Measurements from ENCODE around the gene IFNA21.
"Not testable (repeated sequence)": the region's sequence is repeated elsewhere in the genome, so short reads cannot be mapped to it uniquely, and the experiment has no call there.

Gene IFNA21

DNA sequence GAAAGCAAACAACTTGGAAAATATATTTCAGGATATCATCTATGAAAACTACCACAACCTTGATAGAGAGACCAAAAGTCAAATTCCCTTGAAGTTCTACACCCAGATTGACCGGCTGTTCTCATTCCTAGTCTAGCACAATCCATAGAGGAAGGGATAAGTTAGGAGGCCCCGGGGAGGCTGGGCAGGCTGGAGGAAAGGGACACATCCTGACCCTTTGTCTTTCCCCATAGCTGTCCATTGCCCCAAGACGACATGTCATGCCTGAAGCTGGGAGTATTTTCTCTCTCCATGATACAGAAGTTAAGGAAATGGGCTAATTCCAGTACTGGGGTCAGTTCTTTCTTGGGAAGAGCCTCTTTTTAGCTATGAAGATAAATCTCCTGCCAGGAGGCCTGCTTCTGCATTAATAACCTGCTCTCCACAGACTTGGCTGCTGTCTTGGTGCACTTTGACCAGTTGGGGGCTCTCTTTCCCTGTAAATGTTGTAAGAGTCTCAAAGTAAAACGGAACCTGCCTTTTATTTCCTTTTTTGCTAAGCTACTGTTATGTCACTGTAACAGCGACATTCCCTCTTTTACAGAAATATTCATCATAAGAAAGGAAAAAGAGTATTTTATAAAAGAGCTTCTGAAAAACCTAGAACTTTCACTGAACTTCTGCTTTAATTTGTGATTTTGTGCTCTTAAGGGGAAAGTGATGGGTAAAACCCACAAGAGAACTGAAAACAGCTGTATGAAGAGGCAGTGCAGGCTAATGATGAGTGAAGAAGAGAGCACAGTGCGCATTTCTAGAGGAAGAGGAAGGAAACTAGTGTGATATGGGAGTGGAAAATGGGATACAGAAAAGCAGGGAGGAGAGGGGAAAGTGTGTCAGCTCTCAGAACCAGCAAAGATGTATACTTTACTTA, 28.7 kb upstream of the IFNA21 start:
- peak; percentile 63 for TF ChIP-seq CTCF (IDR thresholded peaks at IDR 0.05)
- not testable (repeated sequence) for H3K27me3 ChIP-seq; H3K9me3 ChIP-seq; H3K36me3 ChIP-seq; H3K4me1 ChIP-seq (ENCODE audit: control insufficient read depth in 1 of 2, insufficient read depth in 1 of 2, low read depth in 1 of 2, low read length in 1 of 2); H3K4me3 ChIP-seq (ENCODE audit: low read depth in 1 of 2, low read length in 1 of 2)
- peak overlapping the region; percentile 53 for H3K27ac ChIP-seq

- not testable (repeated sequence) for H3K9me3 ChIP-seq; H3K27me3 ChIP-seq; H3K4me3 ChIP-seq (ENCODE audit: low read depth in 1 of 2, low read length in 1 of 2); H3K27ac ChIP-seq; H3K4me1 ChIP-seq (ENCODE audit: control insufficient read depth in 1 of 2, insufficient read depth in 1 of 2, low read depth in 1 of 2, low read length in 1 of 2); H3K36me3 ChIP-seq
These were observed 21.0 kb upstream of the IFNA21 start, which contains the start of gene IFNA4 for GRCh38 chr9:21187487-21187886. Gene IFNA4 (minus strand): TSS chr9:21187587. CDS start chr9:21187531, 56 bp downstream.

DNA sequence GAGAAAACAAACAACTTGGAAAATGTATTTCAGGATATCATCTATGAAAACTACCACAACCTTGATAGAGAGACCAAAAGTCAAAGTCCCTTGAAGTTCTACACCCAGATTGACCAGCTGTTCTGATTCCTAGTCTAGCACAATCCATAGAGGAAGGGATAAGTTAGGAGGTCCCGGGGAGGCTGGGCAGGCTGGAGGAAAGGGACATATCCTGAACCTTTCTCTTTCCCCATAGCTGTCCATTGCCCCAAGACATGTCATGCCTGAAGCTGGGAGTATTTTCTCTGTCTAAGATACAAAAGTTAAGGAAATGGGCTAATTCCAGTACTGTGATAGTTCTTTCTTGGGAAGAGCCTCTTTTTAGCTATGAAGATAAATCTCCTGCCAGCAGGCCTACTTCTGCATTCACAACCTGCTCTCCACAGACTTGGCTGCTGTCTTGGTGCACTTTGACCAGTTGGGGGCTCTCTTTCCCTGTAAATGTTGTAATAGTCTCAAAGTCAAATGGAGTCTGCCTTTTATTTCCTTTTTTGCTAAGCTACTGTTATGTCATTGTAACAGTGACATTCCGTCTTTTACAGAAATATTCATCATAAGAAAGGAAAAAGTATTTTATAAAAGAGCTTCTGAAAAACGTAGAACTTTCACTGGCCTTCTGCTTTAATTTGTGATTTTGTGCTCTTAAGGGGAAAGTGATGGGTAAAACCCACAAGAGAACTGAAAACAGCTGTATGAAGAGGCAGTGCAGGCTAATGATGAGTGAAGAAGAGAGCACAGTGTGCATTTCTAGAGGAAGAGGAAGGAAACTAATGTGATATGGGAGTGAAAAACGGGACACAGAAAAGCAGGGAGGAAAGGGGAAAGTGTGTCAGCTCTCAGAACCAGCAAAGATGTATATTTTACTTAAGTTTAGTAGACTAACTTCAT, 16.6 kb upstream of the IFNA21 start:
- H3K27me3 ChIP-seq; H3K4me1 ChIP-seq (ENCODE audit: control insufficient read depth in 1 of 2, insufficient read depth in 1 of 2, low read depth in 1 of 2, low read length in 1 of 2); H3K36me3 ChIP-seq; H3K27ac ChIP-seq; H3K4me3 ChIP-seq (ENCODE audit: low read depth in 1 of 2, low read length in 1 of 2); H3K9me3 ChIP-seq: not testable (repeated sequence)
- peak; percentile 35 for TF ChIP-seq CTCF (IDR thresholded peaks at IDR 0.05)

DNA sequence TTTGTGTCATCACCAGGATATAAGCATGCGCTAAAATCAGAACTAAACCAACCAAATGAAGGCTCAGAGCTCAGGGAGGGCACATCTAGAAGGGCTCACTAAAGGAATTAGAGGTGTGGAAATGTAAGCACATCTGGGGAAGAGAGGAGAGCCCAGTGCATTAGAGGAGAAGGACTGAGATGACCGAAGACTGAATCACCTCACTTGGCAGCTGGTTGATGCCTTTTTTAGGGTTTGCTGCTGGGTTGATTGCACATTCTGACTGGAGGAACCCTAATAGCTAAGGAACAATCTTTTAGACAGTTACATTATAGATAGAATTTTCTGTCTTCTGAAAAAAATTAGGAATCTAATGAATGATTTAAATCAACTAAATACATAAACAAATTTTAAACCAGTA, 8.2 kb upstream of the IFNA21 start:
- no peak for TF ChIP-seq CTCF (IDR thresholded peaks at IDR 0.05)
- H3K27ac ChIP-seq, result no peak overlapping the region

GRCh38 chr9:21172156-21172555, 5.7 kb upstream of the IFNA21 start:
- TF ChIP-seq CTCF (IDR thresholded peaks at IDR 0.05), result no peak
- Histone ChIP-seq H3K27me3 (no peaks in the 10 kb centered on the region), H3K4me3 (ENCODE audit: low read depth in 1 of 2, low read length in 1 of 2) (no peak overlapping the region)

More for the DNA sequence above, 8.2 kb upstream of the IFNA21 start:
- H3K4me1 ChIP-seq (ENCODE audit: control insufficient read depth in 1 of 2, insufficient read depth in 1 of 2, low read depth in 1 of 2, low read length in 1 of 2), result no peaks in the 10 kb centered on the region
- H3K9me3 ChIP-seq, result no peaks in the 10 kb centered on the region
- H3K27me3 ChIP-seq, result no peaks in the 10 kb centered on the region
- no peak overlapping the region for H3K4me3 ChIP-seq (ENCODE audit: low read depth in 1 of 2, low read length in 1 of 2)
- H3K36me3 ChIP-seq, result no peaks in the 10 kb centered on the region

More at GRCh38 chr9:21172156-21172555, 5.7 kb upstream of the IFNA21 start:
- H3K9me3 ChIP-seq, result no peaks in the 10 kb centered on the region
- no peaks in the 10 kb centered on the region for H3K36me3 ChIP-seq
- no peaks in the 10 kb centered on the region for H3K4me1 ChIP-seq (ENCODE audit: control insufficient read depth in 1 of 2, insufficient read depth in 1 of 2, low read depth in 1 of 2, low read length in 1 of 2)
- no peak overlapping the region for H3K27ac ChIP-seq

All from neutrophil (primary cell).